Measurements from ENCODE around the gene ZNF219.

Gene ZNF219

GRCh38 chr14:21101802-21102413 lies 3.5 kb upstream of the ZNF219 start:
- DNase-seq, result no peak

- no peak for DNase-seq
Measured at GRCh38 chr14:21100931-21101330, 2.5 kb upstream of the ZNF219 start, which contains the start of gene TMEM253. TMEM253 (plus strand) TSS chr14:21101066; CDS start chr14:21101344, 278 bp downstream.

- no peak for DNase-seq
Measured at GRCh38 chr14:21099596-21099985, 1.1 kb upstream of the ZNF219 start.

DNA sequence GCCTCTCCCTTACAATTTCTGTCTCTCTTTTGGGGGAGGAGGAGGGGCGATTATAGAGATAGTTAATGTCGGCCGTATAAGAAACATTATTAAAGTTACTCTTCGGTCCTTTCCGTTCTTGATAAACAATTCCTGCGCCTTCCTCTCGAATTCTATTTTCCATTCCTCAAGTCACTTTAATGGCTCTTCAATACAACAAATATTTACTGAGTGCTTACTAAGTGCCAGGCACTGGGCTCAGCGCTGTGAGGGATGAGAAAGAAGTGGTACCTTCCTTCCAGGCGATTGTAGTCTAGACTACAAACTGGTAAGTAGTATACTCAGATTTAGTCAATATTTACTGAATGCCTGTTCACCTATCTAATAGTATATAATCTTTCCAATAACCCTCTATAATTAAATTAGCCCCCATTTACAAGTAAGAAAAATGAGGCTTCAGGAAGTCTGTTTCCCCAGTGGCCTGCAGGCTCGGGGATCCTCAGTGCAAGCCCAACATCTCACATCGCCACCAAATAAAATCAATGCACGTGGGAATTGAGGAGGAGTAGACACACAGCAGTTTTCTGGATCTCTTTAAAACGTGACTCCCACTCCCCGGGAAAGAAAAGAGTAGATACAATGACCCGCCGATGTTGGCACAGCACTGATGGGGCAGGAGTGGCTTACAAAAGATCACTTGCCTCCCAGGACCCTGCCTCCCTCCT lies 589 bp upstream of the ZNF219 start:
- DNase-seq, result no peak

DNA sequence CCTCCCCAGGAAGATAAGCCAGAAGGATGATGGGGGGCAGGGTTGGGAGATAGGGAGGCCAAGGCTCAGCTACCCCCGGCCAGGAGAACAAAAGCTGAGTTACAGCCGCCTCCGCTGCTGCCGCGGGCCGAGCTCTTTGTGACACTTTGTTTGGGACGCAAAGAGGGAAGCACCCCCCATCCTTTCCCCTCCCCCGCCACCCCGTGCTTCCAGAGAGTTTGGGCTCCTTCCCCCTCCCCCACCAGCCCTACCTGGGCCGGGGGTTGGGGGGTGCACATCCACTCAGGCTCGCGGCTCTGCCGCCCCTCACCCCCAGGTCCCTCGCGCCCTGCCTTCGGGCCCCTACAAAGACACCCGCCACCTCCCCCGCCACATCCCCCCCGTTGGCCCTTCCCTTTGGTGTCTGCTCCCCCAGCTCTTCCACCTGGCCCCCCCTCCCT lies 799 bp downstream of the ZNF219 start:
- peak; percentile 47 for DNase-seq

DNA sequence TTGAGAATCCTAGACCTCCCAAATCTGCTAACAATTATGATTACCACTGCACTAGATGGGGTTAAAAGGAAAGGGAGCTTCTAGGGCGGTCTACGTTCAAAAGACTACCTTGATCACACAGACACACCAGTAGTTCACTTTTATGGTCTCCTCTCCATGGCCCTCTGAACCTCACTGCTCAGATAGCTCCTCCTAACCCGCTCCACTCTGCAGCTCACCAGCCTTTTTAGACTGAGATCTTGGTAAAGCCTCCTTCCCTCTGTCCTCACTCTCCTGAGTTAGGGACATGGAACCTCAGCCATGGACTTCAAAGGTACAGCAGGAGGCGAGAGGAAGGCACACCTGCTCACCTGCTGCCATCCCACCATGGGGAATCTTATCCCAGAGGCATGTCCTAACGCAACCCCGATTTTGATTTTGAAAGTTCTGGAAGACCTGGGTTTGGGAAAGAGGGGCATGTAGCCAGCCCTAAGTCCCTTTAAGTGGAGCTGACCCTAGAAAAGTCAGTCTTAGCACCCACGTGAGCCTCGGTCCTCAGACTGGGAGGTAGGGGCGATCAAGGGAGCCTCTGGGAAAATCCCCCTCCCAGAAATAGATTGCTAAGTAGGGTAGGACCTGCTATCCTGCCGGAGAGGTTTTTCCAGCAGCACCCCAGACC lies 1.3 kb downstream of the ZNF219 start:
- no peak for DNase-seq

- DNase-seq, result no peak
Measured at GRCh38 chr14:21096438-21096837, 2.0 kb downstream of the ZNF219 start.

GRCh38 chr14:21095430-21096205 lies 2.8 kb downstream of the ZNF219 start:
- DNase-seq, result no peak

DNA sequence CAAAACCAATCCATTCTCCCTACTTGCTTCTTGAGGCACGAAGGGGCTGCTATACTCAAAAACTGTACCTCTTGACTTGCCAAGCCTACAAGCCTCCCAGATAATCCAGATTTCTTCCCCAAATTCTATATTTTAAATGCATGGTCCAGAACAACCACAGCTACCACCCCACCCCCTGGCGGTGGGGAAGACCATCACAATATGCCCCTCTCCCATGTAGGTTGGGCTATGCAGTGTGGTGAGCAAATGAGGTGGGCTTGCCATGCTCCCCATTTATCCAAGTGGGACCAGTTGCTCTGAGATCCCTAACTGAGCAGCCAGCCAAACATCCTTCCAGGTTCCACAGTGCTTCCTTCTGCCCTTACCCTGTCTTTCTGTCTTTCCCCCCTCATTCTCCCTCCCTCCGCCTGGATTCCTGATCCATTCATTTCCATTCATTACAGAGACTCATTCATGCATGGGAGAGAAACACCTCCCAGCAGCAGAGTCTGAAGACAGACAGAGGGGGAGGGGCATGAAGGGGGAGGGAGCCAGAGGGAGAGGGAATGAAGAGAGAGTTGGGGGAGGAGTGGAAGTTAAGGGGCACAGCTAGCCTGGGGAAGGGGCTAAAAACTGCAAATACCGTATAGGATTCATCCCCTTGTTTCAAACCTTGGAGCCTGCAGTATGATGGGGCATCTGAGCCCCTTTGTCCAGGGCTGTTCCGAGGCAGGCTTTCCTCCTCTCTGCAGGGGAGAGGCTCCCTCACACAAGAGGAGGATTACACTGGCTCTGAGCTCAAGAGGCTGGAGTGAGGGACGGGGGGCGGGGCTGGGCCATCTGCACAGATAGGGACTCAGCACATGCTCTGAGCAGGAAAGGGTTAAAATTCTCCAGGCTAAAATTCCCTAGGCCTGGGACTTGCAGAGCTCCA lies 4.4 kb downstream of the ZNF219 start:
- DNase-seq, result no peak

DNA sequence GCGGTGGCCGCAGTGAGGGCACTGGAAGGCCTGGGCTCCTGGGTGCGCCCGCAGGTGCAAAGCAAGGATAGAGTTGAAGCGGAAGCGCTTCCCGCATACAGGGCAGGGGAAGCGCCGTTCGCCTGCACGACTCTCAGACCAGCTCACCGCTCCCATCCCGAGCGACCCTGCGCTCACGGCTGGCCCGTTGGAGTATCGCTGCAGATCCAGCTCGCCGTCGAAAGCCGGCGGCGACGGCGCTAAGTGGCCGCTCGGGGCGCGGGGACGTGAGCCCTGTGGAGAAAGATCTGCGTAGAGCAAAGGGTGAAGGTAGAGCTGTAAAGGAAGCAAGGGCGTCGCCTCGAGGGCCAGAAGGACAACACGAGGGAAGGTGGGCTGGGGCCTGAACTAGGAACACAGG lies 5.4 kb downstream of the ZNF219 start:
- DNase-seq, result no peak

- peak; percentile 96 for DNase-seq
Measured at GRCh38 chr14:21092273-21093011, 6.0 kb downstream of the ZNF219 start.

GRCh38 chr14:21091821-21092272 lies 6.6 kb downstream of the ZNF219 start:
- DNase-seq, result no peak

DNA sequence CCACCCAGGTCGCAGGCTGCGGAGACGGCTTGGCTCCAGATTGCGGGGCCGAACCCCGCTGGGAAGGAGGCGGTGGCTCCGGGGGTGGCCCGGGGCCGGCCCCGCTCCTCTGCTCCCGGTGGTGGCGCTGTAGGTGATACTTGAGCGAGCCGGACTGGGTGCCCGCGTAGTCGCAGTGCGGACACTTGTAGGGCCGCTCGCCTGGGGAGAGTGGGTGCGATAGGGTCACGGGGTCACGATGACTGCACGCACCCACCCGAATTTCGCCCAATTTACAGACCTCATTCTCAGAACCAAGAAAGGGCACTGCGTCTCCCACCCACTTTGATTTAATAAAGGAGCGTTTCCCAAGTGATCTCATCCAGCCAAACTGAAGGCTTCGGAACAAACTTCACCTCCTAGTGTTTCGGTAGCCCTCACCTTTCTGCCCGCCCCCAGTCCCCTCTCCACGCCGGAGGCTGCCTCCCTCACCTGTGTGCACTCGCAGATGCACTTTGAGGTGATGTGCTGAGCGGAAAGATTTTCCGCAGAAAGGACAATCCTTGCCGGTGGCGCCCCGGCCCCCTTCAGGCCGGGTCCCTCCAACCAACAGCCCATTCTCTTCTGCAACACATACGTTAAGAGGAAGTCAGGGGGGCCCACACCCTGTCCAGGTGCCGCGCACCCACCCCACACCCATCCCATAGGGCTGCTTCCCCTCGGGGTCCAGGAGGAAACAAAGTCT lies 7.4 kb downstream of the ZNF219 start:
- no peak for DNase-seq

GRCh38 chr14:21090194-21090939 lies 8.1 kb downstream of the ZNF219 start:
- DNase-seq, result peak; percentile 38

- no peak for DNase-seq
Measured at GRCh38 chr14:21089877-21090193, 8.6 kb downstream of the ZNF219 start.

- DNase-seq, result no peak
Measured at GRCh38 chr14:21089271-21089670, 9.2 kb downstream of the ZNF219 start.

- DNase-seq, result no peak
Measured at GRCh38 chr14:21088687-21089086, 9.8 kb downstream of the ZNF219 start.

- DNase-seq, result peak; percentile 65
Measured at GRCh38 chr14:21087294-21088091, 11.0 kb downstream of the ZNF219 start.

DNA sequence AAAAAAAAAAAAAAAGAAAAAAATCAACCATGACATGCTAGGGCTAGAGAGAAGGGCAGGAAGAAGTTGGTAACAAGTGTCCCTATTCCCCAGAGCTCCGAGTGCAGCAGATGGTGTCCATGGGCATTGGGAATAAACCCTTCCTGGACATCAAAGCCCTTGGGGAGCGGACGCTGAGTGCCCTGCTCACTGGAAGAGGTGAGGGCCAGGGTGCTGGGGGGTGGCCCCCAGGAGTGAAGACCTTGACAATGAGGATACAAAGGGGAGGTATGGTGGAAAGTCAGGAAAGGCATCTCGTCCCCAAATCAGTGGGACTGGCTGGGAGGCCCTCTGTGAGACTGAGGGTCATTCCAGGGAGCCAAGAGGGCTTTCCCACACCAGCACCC lies 11.6 kb downstream of the ZNF219 start:
- DNase-seq, result no peak
